HG02943 (cell line): Measurements from ENCODE around the gene SNED1.
"Not testable (repeated sequence)": the region's sequence is repeated elsewhere in the genome, so short reads cannot be mapped to it uniquely, and the experiment has no call there.

ENCODE experiments used
- ATAC-seq: cut with Tn5 transposase; IDR thresholded peaks from one replicate; pipeline ENCODE4 v1.9.1; 2021; ENCODE audit warnings: mild to moderate bottlenecking, low read depth, moderate library complexity; ENCODE audit not compliant: unreplicated experiment

The SNED1 gene

DNA sequence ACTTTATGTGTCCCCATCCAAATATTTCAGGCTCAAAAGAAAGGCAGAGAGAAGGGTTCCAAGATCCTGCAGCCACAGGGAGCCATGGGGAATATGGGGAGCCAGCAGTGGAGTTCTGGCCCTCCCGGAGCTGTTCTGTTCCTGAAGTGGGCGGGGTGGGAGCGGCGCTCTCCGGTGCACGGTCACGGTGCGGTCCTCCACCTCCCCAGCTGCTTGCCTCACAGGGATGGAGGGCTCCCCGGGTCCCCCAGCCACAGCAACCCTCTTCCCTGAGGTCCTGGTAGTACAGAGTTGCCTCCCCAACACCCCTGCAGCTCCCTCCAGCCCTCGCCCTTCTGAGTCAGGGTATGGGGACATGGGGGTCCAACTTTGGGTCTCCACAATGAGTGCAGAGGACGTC, 26.2 kb upstream of the SNED1 start:
- no peak for ATAC-seq

DNA sequence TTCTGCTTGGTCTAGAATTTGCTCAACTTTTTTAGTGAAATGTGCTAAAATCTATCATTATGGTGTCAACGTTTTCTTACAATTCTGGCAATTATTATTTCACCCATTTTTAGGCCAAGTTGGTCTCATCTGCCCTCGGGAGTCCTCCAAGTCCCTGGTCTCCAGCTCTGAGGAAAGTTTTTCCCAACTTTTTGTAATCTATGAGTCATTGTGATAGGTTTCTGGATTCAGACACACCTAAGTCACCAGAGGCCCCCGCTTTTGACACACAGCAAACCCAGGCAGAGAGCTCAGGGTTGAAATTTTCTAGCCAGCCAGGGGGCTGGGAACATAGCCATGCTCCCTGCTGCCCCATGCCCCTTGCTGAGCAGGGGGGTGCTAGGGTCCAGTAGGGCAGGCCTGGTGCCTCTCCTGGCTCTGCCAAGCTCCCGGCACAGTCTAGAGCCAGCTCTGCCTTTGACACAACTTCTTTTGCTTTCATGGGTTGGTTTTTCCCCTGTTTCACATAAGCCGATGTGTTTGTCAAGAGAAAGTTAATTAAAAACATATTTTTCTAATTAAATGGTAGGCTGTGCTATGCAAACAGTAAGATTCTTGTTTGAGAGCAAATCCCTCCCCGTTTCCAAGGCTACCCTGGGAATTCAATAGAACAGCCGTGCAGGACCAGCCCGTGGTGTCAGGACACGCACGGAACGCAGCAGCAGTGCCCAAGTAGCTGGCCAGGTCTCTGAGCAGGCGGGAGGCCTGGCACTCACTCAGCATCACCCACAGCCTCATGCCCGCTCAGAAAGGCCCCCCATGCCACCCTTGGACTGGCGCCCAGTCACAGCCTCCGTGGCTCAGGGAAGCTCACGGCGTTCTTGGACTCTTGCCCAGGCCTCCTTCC, 25.5 kb upstream of the SNED1 start:
- no peak for ATAC-seq

DNA sequence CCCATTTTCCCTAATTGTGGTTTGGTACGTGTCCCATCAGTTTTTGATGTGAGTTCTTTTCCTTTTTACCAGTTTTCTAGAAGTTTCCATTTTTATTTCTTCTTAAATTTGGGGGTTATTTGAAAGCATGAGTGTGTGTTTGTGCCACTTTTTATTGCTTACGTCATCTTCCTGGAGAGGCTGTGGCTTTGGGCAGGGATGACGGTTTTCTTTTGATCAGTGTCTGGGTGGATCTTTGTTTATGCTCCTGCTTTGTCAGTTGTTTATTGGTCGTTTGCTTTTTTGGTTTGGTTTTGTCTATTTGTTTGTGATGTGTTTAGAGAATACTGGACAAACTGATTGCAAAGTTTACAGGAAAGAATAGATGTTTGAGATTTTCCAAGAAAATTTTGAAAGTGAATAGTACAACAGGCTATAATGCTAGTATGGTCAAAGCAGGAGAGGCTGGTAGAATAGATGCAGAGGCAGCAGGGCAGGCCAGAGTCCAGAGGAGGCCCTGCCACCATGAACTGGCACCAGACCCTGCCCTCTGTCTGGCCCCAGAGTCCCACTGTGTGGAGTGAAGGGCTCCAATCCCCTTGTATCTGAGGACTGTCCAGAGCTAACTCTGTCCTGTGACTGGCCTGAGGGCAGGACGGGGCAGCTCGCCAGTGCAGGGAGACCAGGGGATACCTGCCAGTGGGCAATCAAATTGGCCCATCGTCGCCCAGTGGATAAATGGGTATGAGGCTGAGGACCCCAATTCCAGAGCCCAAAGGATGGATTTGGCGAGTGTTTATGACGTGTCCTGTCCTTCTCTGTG, 23.4 kb upstream of the SNED1 start:
- no peak for ATAC-seq

DNA sequence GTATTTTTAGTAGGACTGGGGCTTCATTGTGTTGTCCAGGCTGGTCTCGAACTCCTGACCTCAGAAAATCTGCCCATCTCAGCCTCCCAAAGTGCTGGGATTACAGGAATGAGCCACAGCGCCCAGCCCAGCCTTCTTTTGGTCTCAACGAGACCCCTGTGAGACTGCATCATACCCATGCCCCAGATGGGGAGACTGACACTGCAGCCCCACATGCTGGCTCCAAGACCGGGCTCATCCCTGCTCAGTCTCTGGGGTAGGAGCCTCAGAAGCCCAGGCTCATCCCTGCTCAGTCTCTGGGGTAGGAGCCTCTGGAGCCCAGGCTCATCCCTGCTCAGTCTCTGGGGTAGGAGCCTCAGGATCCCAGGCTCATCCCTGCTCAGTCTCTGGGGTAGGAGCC, 22.5 kb upstream of the SNED1 start:
- ATAC-seq: not testable (repeated sequence)

DNA sequence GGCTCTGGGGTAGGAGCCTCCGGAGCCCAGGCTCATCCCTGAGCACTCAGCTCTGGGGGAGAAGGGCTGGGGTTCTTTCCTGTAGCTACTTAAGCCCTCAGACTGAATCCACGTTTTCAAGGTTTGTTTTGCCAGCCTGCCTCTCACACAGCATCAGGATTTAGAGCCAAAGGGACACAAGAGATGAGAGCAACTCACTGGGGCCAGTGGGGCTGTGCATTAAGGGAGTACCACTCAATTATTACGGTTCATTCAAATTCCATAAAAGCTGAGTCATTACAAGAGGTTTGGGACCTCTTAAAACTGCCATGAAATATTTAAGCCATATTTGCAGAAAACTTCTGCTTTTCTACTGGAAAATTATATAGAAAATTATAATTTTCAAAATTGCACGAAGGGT, 17.1 kb upstream of the SNED1 start:
- ATAC-seq: no peak

DNA sequence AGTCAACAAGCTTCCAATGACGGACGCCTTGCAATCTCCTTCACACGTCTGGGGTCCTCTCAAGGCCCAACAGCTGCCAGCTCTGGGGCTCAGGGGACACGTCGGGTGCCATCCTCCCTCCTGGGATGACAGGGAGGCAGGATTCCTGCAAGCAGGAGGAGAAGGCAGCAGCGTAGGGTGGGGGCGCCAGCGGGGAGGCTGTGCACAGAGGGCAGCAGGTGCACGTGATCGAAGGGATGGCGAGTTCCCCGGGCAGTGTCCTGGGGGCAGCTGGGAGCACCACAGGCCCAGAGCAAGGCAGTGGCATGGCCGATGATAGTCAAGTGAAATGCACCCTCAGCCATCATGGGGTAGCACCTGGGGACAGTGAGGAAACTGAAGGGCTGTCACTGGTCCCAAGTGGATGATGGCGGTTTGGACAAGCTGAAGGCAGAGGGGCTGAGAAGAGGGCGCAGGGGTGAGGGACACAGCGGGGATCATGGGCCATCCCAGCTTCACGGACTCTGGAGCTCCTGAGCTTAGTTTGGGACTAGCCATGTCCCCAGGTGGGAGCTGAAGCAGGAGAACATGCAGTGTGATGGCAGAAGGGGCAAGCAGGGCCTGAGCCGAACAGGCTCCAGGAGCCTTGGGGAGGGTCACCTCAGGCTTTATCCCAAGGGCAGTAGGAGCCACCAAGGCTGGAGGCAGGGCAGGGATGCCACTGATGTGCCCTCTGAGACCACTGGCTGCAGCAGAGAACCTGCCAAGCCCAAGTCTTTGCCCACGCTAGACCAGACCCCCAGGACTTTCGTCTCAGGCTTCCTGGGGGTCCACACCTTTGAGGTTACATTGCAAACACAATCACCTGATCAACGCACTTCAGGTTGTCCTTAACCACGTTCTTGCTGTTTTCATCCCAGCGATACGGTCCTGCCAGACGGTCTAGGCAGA, 16.3 kb upstream of the SNED1 start:
- no peak for ATAC-seq

DNA sequence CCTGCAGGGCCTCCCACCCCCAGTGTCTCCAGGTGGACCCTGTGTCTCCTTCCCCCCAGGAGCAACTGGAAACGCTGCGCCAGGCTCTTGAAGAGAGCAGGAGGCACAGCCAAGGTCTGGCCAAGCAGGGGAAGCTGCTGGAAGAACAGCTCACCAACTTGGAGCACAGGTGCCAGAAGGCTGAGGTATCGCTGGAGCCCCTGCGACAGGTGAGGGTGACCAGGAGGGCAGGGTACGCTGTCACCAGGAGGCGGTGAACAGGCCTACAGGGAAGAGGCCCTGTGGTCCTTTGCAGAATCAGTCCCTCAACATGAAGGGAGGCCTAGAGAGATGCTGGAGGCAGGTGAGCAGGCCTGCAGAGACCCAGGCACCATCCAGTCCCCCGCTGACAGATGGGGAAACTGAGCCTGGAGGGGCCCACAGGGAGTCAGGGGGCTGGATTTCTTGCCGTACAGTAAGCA, 15.6 kb upstream of the SNED1 start:
- no peak for ATAC-seq

DNA sequence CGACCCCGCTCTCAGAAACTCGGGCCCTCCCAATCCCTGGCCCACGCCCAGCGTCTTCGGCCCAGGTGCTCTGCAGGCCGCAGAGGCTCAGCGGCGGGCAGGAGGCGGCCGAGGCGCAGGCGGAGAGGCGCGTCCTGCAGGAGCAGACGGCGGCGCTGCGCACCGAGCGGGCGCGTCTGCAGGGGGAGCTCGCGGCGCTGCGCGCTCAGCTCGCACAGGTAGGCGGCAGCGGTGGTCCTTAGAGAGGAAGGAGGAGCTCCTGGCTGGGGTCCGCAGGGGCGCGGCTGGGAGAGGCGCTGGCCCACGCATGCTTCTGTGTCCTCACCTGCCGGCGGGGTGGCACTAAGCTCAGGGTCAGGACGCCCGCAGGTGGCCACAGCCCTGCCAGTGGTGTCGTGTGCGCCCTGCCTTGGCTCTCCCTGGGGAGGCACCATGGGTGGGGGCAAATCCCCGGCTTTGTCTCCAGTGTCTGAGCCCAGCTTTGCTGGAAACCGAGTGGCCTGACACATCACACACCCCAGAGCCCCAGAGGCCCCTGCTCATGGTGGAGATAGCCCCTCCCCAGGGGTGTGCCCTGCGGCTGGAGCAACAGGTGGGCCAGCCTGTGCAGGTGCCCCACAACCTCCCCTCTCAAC, 14.9 kb upstream of the SNED1 start:
- no peak for ATAC-seq

DNA sequence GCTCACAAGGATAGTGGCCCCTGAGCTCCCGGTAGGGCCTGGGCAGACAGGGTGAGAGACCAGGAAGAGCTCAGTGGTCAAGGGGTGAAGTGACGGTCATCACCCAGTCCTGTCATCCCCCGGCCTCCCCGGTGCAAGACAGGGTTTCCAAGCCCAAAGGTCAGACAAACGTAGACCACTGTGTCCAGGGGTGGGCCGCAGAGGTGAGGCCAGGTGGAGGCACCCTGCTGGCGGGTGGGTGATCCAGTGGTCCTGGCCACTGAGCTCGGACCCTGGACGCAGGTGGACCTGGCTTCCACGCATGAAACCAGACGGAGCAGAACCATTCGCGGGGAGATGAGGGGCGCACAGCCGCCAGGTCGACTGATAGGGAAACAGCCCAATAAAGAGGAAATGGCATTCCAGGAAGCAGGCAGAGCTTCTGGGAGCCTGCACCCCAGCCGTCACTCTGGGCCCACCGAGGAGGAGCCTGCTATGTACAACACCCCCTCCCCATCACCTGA, 14.4 kb upstream of the SNED1 start:
- no peak for ATAC-seq

DNA sequence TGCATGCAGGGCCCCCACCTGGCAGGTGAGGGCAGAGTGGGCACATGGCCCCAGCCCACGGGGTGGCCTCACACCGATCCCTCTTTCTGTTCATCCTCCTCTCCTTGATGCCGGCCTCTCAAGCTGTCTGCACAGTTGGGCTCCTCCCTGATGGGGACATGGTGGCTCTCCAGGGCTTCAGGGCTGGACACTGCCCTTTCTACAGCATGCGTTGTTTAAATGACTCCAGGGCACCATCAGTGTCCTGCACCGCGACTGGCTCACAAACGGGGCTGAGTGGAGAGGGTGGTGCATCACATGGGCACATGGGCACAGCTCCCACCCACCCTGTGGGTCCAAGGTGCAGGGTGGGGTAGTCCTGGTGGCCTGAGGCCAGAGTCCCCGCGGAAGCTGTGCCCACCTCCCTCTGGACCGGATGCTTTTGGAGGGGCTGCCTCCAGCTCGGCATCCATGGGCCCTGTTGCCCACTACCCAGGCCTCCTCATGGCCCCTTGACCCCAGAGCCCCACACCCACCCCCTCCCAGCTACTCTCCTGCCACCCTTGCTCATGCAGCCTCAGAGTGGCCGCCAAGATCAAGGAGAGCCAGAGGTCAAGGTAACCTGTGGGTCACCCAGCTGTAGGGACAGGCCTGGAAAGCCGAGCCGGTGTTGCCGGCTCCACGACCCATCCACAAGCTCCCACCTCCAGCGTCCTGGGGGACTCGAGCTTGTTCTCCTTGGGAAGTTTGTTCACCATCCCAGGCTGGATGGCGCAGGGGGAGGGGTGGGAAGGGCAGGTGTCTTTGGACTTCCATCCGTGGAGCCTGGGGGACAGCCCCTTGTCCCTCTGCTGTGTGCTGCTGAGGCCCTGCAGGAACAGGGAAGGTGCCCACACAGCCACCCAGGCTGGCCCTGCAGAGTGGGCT, 12.3 kb upstream of the SNED1 start:
- no peak for ATAC-seq

DNA sequence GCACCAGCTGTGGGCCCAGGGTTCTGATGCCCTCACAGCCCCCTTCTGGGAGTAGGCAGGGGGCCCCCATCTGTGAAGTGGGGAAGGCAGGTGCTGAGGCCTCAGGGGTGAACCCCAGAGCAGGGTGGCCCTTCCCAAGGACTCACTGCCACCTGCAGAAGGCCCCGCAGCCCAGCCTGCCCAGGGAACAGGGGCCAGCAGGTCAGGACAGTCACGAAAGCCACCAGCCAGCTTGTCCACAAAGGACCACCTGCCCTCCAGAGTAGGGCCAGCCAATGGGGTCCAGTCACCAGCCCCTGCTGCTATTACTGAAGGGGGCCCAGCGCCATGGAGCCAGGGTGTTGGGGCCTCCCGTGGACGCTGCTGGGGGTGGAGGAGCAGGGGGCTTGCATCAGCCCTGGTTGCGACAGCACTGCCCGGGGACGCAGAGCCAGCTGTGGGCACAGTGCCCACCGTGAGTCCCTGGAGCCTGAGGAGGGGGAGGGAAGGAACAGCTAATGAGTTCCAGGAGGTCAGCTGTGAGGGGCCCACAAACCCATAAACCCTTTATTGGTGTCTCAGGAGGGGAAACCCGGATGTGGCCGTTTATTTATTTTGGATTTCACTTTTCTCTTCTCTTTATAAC, 11.5 kb upstream of the SNED1 start:
- ATAC-seq: no peak

DNA sequence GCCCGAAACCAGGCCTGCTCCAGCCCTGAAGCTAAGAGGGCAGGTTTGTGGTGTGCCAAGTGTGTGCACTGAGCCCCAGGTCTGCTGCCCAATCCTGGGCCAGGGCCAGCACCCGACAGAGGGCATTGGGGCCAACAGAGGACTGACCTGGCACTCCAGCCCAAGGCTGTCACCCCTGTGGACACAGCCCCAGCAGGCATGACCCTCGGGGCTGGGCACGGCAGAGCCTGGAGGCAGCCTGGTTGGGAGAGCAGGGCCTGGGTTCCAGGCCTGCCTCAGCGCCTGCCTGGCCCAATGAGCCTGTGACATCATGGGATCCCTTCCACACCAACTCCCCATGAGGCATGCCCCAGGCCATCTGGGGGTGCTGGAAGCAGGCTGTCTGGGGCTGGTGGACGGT, 10.8 kb upstream of the SNED1 start:
- ATAC-seq: no peak

DNA sequence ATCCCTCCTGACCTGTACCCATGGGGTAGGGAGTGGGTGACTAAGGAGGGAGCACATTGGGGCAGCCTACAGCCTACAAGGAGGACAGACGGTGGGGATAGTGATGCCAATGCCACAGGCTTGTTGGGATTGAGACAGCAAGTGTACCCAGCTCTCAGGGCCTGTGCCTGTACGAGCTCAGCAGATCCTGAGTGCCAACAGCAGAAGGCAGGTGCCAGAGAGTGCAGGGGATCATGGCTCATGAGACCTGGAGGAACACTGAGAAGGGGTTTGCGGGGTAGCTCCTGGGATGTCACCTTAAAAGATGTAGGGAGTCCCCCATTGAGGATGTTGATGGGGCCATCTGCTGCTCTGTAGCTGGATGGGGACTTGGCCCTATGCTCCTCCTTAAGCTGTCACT, 10.3 kb upstream of the SNED1 start:
- no peak for ATAC-seq

DNA sequence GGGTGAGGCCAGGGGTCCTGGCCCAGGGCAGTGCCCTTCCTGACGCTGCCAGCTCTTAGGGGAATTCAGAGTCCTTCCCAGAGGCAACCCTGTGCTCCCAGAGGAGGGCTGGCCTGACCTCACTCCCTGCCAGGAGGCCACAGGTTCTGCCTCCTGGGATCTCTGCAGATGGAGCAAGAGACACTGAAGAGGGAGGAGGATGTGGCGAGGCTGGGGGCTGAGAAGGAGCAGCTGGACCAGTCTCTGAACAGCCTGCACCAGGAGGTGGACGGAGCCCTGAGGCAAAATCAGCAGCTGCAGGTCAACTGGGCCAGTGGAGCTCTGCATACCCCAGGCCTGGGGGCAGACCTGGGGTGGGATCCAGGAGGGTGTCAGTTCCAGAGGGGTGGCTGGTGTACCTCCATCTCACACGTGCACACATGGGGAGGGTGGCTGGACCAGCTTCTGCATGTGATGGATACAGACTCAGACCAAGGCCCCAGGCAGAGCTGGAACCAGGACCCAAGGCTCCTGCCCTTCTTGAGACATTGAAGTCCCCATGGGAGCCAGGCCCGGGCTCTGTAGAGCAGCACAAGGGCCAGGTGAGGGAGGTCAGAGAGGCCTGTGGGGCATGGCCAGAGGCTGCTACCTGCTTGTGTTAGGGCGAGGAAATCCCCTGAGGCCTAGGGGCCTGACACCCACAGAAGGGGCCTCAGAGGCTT, 9.7 kb upstream of the SNED1 start:
- no peak for ATAC-seq

DNA sequence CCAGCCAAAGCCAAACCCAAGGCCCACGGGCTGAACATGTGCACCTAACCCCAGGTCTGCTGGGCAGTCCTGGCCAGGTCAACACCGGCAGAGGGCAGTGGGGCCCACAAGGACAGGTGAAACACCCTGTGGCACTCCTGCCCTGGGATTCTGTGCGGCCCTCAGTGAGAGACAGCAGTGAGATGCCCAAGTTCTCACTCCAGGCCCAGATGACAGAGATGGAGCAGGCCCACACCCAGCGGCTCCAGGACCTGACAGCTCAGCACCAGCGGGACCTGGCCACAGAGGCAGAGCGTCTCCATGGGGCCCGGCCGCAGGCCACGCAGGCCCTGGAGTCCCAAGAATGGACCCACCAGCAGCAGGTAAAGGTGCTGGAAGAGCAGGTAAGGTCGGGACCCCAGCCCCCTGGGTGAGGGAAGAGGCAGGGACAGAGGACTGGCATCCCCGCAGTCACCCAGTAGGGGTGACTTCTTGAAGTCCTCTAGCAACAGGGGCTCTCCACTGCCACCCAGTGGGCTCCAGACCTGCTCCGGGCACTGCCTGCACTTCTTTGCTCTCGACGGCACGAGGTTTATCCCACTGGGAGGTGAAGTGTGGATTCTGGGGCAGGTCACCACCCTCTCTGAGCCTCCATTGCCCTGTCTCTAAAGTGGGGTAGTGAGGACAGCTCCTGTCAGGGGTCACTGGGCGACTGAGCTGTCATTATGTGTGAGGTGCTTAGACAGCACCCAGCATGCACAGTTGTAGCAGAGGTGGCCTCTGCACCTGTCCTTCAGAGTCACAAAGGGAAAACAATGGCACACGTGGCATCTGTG, 8.8 kb upstream of the SNED1 start:
- no peak for ATAC-seq

DNA sequence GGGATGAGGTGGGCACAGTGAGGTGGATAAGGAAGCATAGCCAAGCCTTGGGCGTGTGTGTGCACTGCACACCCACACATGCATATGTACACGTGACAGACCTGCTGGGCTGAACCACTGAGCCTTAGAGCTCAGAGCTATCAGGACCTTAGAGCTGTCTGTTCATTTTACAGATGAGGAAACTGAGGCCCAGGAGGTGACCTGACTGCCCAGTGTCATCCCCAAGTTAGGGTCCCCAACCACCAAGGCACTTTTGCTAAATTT, 8.2 kb upstream of the SNED1 start:
- ATAC-seq: no peak

DNA sequence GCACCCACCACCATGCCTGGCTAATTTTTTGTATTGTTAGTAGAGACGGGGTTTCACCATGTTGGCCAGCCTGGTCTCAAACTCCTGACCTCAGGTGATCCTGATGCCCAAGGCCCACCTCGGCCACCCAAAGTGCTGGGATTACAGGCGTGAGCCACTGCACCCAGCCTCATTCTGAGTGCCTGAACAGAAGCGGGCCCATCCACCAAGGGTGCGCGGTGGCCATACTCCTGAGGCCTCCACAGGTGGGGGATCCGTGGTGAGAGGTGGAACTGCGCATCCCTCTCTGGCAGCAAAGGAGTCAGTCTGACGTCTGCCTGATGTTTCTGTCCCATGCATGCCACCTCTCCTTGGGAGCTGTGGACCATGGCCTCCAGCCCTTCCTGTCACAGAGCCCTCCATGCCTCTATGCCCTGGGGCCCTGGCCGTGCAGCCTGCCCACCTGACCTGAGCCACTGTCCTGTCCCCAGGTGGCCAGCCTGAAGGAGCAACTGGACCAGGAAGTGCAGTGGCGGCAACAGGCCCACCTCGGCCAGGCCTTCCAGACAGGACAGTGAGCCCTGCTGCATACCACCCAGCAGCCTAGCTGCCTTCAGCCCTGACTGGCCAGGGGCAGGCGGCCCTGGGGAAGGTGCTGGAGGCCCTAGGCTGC, 7.6 kb upstream of the SNED1 start:
- no peak for ATAC-seq
